ENCODE data around the gene COL18A1.

Gene COL18A1

GRCh38 chr21:45421846-45422775 lies 17.1 kb downstream of the COL18A1 start:
- CTCF ChIA-PET, result interaction anchor here (1.4 kb wide), 1 partner anchor 284 kb away, joined by 5 read pairs; no protein-coding TSS in a partner anchor

GRCh38 chr21:45423201-45423955 lies 18.4 kb downstream of the COL18A1 start:
- POLR2A ChIA-PET, result no interaction called here

More at GRCh38 chr21:45421846-45422775, 17.1 kb downstream of the COL18A1 start:
- TF ChIP-seq CTCF (IDR thresholded peaks at IDR 0.05; ENCODE audit: control extremely low read depth, extremely low read depth, low read depth, missing control alignments), result no peak
- no peak for DNase-seq (ENCODE audit: extremely low spot score)
- POLR2A ChIA-PET, result no interaction called here

GRCh38 chr21:45423968-45424853 lies 19.2 kb downstream of the COL18A1 start:
- DNase-seq (ENCODE audit: extremely low spot score), result no peak
- POLR2A ChIA-PET, result no interaction called here
- CTCF ChIA-PET, result no interaction called here
- no peak for TF ChIP-seq CTCF (IDR thresholded peaks at IDR 0.05; ENCODE audit: control extremely low read depth, extremely low read depth, low read depth, missing control alignments)

More at GRCh38 chr21:45423201-45423955, 18.4 kb downstream of the COL18A1 start:
- no peak for TF ChIP-seq CTCF (IDR thresholded peaks at IDR 0.05; ENCODE audit: control extremely low read depth, extremely low read depth, low read depth, missing control alignments)
- DNase-seq (ENCODE audit: extremely low spot score), result no peak
- CTCF ChIA-PET, result interaction anchor here (1.4 kb wide), 1 partner anchor 285 kb away, joined by 5 read pairs; no protein-coding TSS in a partner anchor

DNA sequence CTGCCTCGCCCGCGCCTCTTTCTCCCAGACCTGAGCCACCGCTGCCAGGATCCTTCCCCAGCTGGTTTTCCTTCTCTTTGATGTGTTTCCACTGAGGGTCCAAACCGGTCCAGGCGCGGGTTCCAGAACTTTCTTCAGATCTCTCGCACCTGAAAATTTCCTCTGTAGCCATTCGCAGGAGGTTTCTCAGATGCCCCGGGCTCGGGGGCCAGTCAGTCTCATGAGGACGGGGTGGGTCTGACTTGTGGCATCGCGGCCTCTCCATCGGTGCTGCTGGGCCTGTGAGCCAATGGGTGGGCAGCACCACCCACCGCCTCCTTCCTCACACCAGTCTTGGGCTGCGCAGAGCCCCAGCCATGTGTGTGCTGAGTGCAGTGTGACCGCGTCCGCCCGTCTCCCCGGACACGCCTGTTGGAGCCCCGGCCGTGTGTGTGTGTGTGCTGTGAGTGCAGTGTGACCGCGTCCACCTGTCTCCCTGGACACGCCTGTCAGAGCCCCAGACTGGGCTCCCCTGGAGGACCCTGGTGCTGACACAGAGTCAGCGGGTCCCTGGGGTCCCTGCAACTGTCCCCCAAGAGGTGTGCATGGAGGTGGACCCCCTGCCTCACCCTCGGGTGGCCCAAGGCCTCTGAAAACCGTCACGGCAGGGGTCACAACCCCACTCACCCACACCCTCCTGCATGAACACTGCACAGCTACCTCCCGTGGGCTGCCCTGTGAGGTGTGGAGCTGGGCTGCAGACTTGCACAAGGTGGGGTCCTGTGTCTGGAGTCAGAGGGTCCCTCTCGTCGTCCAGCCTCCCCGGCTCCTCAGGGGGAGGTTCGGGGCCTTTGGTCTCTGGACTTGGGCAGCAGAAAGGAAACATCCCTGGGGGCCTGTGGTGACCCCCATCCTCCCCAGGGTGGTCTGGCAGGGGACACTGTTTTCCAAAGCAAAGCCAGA lies 20.2 kb downstream of the COL18A1 start:
- no peak for DNase-seq (ENCODE audit: extremely low spot score)
- TF ChIP-seq CTCF (IDR thresholded peaks at IDR 0.05; ENCODE audit: control extremely low read depth, extremely low read depth, low read depth, missing control alignments), result no peak
- ChIA-PET CTCF (no interaction called here), POLR2A (no interaction called here)

- POLR2A ChIA-PET, result no interaction called here
- TF ChIP-seq CTCF (IDR thresholded peaks at IDR 0.05; ENCODE audit: control extremely low read depth, extremely low read depth, low read depth, missing control alignments), result no peak
- CTCF ChIA-PET, result no interaction called here
- DNase-seq (ENCODE audit: extremely low spot score), result no peak
Measured at GRCh38 chr21:45427331-45428271, 22.6 kb downstream of the COL18A1 start.

All from GM10248 (cell line).